Heart left ventricle (tissue), 16 donors: ENCODE measurements around the gene DNAJC11. TPM values are rescaled to one million over a fixed set of nuclear protein-coding genes. Genes with fewer than 3 reads are reported as not detected.
A peak's percentile ranks its signal among the peaks of the same experiment; 100 is the strongest.

Experiments used
- ATAC-seq, 4 donors: fragments of 200-7000 bp; cut with Tn5 transposase; one replicate each; pipeline ENCODE4 v1.9.1; 2020 to 2022; ENCODE audit warnings: moderate library complexity in 4 of 4, mild to moderate bottlenecking in 3 of 4, moderate number of reproducible peaks in 1 of 4
- DNase-seq, 5 donors: peaks; one replicate each; pipeline ENCODE4 v3.0.0-alpha.2; 2020
- H3K27ac ChIP-seq, 12 donors: fragments of 200-600 bp; sonication (generic) in 4 of 12; one replicate each; pipeline versions ENCODE4 v1.5.0 to v1.8.0; 2016 to 2022; ENCODE audit warnings: mild to moderate bottlenecking in 2 of 12
- H3K27me3 ChIP-seq, 9 donors: fragments of 200-600 bp; sonication (generic) in 2 of 9; one replicate each; pipeline versions ENCODE4 v1.5.1 to v1.8.0; 2016 to 2022; ENCODE audit warnings: mild to moderate bottlenecking in 3 of 9
- H3K36me3 ChIP-seq, 9 donors: fragments of 200-600 bp; sonication (generic) in 2 of 9; one replicate each; pipeline versions ENCODE4 v1.5.0 to v1.8.0; 2018 to 2022; ENCODE audit warnings: mild to moderate bottlenecking in 2 of 9
- H3K4me1 ChIP-seq, 12 donors: fragments of 200-600 bp; sonication (generic) in 4 of 12; one replicate each; pipeline versions ENCODE4 v1.5.0 to v1.8.0; 2016 to 2022; ENCODE audit warnings: mild to moderate bottlenecking in 3 of 12
- H3K4me3 ChIP-seq, 12 donors: fragments of 200-600 bp; sonication (generic) in 4 of 12; one replicate each; pipeline versions ENCODE4 v1.5.0 to v1.8.0; 2017 to 2022; ENCODE audit warnings: mild to moderate bottlenecking in 9 of 12, moderate library complexity in 4 of 12
- H3K9me3 ChIP-seq, 12 donors: fragments of 200-600 bp; sonication (generic) in 4 of 12; one replicate each; pipeline versions ENCODE4 v1.5.0 to v1.8.0; 2016 to 2022; ENCODE audit warnings: mild to moderate bottlenecking in 1 of 12
- CTCF ChIP-seq, 12 donors: fragments of 200-600 bp; sonication (generic) in 4 of 12; IDR thresholded peaks; one replicate each; pipeline versions ENCODE4 v1.5.0 to v1.8.0; 2018 to 2022; ENCODE audit warnings: antibody characterized with exemption in 12 of 12, mild to moderate bottlenecking in 5 of 12
- POLR2A ChIP-seq, 2 donors: fragments of 450-650 bp; IDR thresholded peaks; one replicate each; pipeline ENCODE4 v1.6.1; 2017; ENCODE audit warnings: antibody characterized with exemption in 2 of 2, mild to moderate bottlenecking in 2 of 2, moderate library complexity in 2 of 2
- WGBS, 4 donors: extraction: QIAGEN DNeasy Blood & Tissue Kit in 2 of 4; methylation state at CpG; one replicate each; pipeline versions ENCODE4 v1.1.5 to v1.1.7; 2013 to 2018; 5-methylcytosine and 5-hydroxymethylcytosine counted together
- intact Hi-C, 10 donors: fragments of 100-400 bp; cut with DNase I; formaldehyde crosslinking; loops; one replicate each; pipeline versions ENCODE4 v1.11.1 to v1.14.2; 2022
- polyA plus RNA-seq, 2 donors: library from polyadenylated mRNA; stranded (reverse); fragments of 200-250 nt; gene quantifications; one replicate each; pipeline ENCODE4 v1.2.3, GENCODE V29; 2013
- total RNA-seq, 9 donors: library from RNA; depleted of rRNA in 2 of 9; stranded (reverse); fragments of >200 nt in 2 of 9; fragmentation: NEBNext Ultra II Directional in 3 of 9; extraction: Animal tissue kit (Norgen Biotek cat#: 25700) in 3 of 9; gene quantifications; one replicate each; pipeline versions ENCODE4 v1.1.0 to v1.2.4, GENCODE V29; 2016 to 2023
- donor health status: ischemic (EF 13 %, LVEDD 7.1; RV severe dilation, severe dysfunction).
- donor health status: healthy with polysubstance abuse.
- donor health status: DM: no; HTN: yes; CAD: no.
- donor health status: DM: no; HTN: no; CAD: no.
- donor health status: ischemic (EF 25% LVEDD 6.9; RV normal size, moderate dysfunction).
- donor health status: ischemic (EF 25% LVEDD 5.7; RV mildly dilated, moderate dysfunction).
- donor health status: healthy.
- donor health status: DM: yes; HTN: yes; CAD: no.
- donor health status: ischemic (EF 35%, LVEDD 5.7; RV mildly dilated, moderate dysfunction).
- donor health status: nonischemic (EF 11% LVEDD 7.7; RV severe dilation, severe dysfunction).
- donor health status: DM: yes; HTN: yes; CAD: no.
- donor health status: PGD.
- donor health status: ischemic (EF 29% LVEDD 5.4; RV normal size, mild dysfunction).
- donor health status: nonischemic (EF 23%, LVEDD 6.1; RV moderate dilation, normal function).

Gene DNAJC11
- total and polyA plus RNA-seq, 11 donors: 42.4 to 67.4 (median 51.7) TPM

GRCh38 chr1:6614929-6615785, 86.5 kb downstream of the DNAJC11 start:
- Histone ChIP-seq H3K27ac (peak overlapping the region; percentile 30 to 99 (median 97)), H3K4me3 (peak overlapping the region; percentile 68 to 100 (median 96)), H3K4me1 (peaks cover 0 to 33% (median 19%) of the 10 kb centered on the region in 12 donors), H3K9me3 (no peaks in the 10 kb centered on the region), H3K36me3 (peaks cover 0 to 35% (median 12%) of the 10 kb centered on the region in 9 donors), H3K27me3 (no peaks in the 10 kb centered on the region)
- no peak for DNase-seq
- intact Hi-C loops: loop anchor here in 1 of 10 donors (5.0 kb wide), 1 partner anchor 172 kb away; the partner anchor contains the start of gene CAMTA1
- no peak for TF ChIP-seq CTCF (IDR thresholded peaks at IDR 0.05)
- no peak for TF ChIP-seq POLR2A (IDR thresholded peaks at IDR 0.05)
- WGBS, 4 donors: 2 to 3% (median 2%) methylated on average over 46 to 82 of the region's 82 CpGs
- no peak for ATAC-seq

GRCh38 chr1:6614019-6614928, 87.3 kb downstream of the DNAJC11 start:
- Histone ChIP-seq H3K4me3 (peak overlapping the region; percentile 68 to 100 (median 96)), H3K36me3 (peaks cover 0 to 26% (median 3%) of the 10 kb centered on the region in 9 donors), H3K9me3 (no peaks in the 10 kb centered on the region), H3K27me3 (no peaks in the 10 kb centered on the region), H3K27ac (peak overlapping the region; percentile 53 to 99 (median 97)), H3K4me1 (peaks cover 0 to 39% (median 19%) of the 10 kb centered on the region in 12 donors)
- ATAC-seq: peak in 2 of 4 donors; percentile 1 to 12
- WGBS, 4 donors: 1 to 2% (median 1%) methylated on average over 19 to 116 of the region's 117 CpGs
- no peak for TF ChIP-seq CTCF (IDR thresholded peaks at IDR 0.05)
- no peak for TF ChIP-seq POLR2A (IDR thresholded peaks at IDR 0.05)
- DNase-seq: peak; percentile 67 to 79 (median 73)
- intact Hi-C loops: loop anchor here in 1 of 10 donors (5.0 kb wide), 1 partner anchor 173 kb away; the partner anchor contains the start of gene CAMTA1

DNA sequence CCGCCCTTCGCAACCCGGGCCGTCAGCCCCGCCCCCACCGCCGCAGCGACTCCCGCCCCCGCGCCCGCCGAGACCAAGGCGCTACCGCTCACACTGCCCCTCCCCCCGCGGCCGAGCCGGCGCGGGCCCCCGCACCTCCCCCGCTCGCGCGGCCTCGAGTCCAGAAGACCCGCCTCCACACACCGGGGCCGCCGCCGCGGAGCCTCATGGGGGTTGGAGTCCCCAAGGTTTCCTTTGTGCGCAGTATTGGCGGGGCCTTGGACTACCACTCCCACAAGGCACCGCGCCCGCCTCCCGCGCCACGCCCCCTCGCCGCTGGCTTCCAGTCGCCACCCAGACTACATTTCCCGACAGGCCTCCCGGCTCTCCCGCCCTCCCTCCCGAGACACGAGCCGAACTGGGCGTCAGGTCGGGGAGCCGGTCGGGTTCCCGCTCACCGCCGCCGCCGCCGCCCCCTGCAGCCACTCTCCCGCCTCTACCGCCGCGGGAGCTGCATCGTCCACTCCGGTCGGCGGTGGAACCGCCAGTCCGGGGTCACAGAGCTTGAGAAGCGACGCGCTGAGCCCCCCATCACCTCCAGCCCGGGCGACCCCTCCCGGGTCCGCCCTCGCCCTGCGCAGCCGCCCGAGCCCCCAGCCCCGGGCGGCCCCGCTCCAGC, 88.1 kb downstream of the DNAJC11 start, which contains the start of gene PHF13:
PHF13 (plus strand) TSS at position 371 of the 658 bp plus-strand sequence. CDS start 336 bp downstream, outside the sequence.
- TF ChIP-seq CTCF (IDR thresholded peaks at IDR 0.05) (peak in 1 of 12 donors; percentile 5), POLR2A (IDR thresholded peaks at IDR 0.05) (peak in 1 of 2 donors; percentile 49)

More for the DNA sequence above, 88.1 kb downstream of the DNAJC11 start, which contains the start of gene PHF13:
- WGBS, 4 donors: 0 to 1% (median 0%) methylated on average over 4 to 84 of the region's 84 CpGs
- DNase-seq (peak; percentile 99 to 100 (median 100)), ATAC-seq (peak; percentile 96 to 100 (median 99))
- intact Hi-C loops: loop anchor here in 1 of 10 donors (5.0 kb wide), 1 partner anchor 174 kb away; the partner anchor contains the start of gene CAMTA1
- Histone ChIP-seq H3K27ac (peak within 1 kb of the TSS; percentile 90 to 99 (median 98)), H3K27me3 (no peaks in the 10 kb centered on the region), H3K36me3 (peaks cover 0 to 19% (median 0%) of the 10 kb centered on the region in 9 donors), H3K9me3 (no peaks in the 10 kb centered on the region), H3K4me1 (peaks cover 0 to 41% (median 20%) of the 10 kb centered on the region in 12 donors), H3K4me3 (peak within 1 kb of the TSS; percentile 68 to 100 (median 96))
